A673 (cell line): ENCODE data around the gene SPACA7. TPM values are rescaled to one million over a fixed set of nuclear protein-coding genes. Genes with fewer than 3 reads are reported as not detected.
"Not testable (repeated sequence)": the region's sequence is repeated elsewhere in the genome, so short reads cannot be mapped to it uniquely, and the experiment has no call there.

Experiments
- BruUV-seq: library from RNA; stranded (reverse); fragments of 400-500 nt; replicated peaks from 2 replicates; lab custom pipeline; 2021; lab: Mats Ljungman, UMichigan
- CTCF ChIA-PET: fragments of 300-600 bp; sonication (Branson Sonifier 250); formaldehyde crosslinking; loops from one replicate; lab custom pipeline; 2022; ENCODE audit warnings: antibody characterized with exemption; lab: Charles Lee
- POLR2A ChIA-PET: fragments of 300-600 bp; sonication (Branson Sonifier 250); formaldehyde crosslinking; loops from one replicate; lab custom pipeline; 2022; ENCODE audit warnings: antibody characterized with exemption; ENCODE audit not compliant: low non-redundant PET; lab: Charles Lee
- DNase-seq: peaks from one replicate; pipeline ENCODE4 v3.0.0-alpha.2; 2015; ENCODE audit warnings: low spot score
- H3K27ac ChIP-seq: fragments of 200-600 bp; sonication (generic); 2 replicates; pipeline ENCODE4 v1.5.1; 2016; ENCODE audit warnings: mixed run types, low read depth, mild to moderate bottlenecking, mixed read lengths, antibody characterized with exemption, low read length; ENCODE audit not compliant: poor library complexity, severe bottlenecking
- H3K27me3 ChIP-seq: fragments of 200-600 bp; sonication (generic); replicated peaks from 2 replicates; pipeline ENCODE4 v1.6.1; 2017; ENCODE audit warnings: mixed run types, low read depth, mild to moderate bottlenecking, mixed read lengths, antibody characterized with exemption, low read length; ENCODE audit not compliant: insufficient read depth, poor library complexity
- H3K36me3 ChIP-seq: fragments of 200-600 bp; sonication (generic); 2 replicates; pipeline ENCODE4 v1.6.1; 2016; ENCODE audit warnings: mixed run types, mild to moderate bottlenecking, mixed read lengths, antibody characterized with exemption, low read length; ENCODE audit not compliant: insufficient read depth, poor library complexity, severe bottlenecking
- H3K4me1 ChIP-seq: fragments of 200-600 bp; sonication (generic); 2 replicates; pipeline ENCODE4 v1.6.1; 2017; ENCODE audit warnings: mixed run types, mild to moderate bottlenecking, mixed read lengths, antibody characterized with exemption, low read length; ENCODE audit not compliant: insufficient read depth, poor library complexity, severe bottlenecking
- H3K4me3 ChIP-seq: fragments of 200-600 bp; sonication (generic); 2 replicates; pipeline ENCODE4 v1.5.1; 2016; ENCODE audit warnings: low read depth, mixed run types, mild to moderate bottlenecking, mixed read lengths, low read length; ENCODE audit not compliant: poor library complexity, severe bottlenecking
- H3K9me3 ChIP-seq: fragments of 200-600 bp; sonication (generic); 2 replicates; pipeline ENCODE4 v1.6.1; 2016; ENCODE audit warnings: mixed run types, low read depth, mild to moderate bottlenecking, mixed read lengths, antibody characterized with exemption, low read length; ENCODE audit not compliant: poor library complexity, severe bottlenecking
- CTCF ChIP-seq: fragments of 300-800, 200-600 bp; sonication (generic); conservative IDR thresholded peaks from 2 replicates; pipeline ENCODE4 v1.5.1; 2017; ENCODE audit warnings: low read depth, mild to moderate bottlenecking, antibody characterized with exemption, low read length, moderate library complexity, mixed read lengths
- EZH2 ChIP-seq: fragments of 200-600 bp; sonication (generic); IDR thresholded peaks from 2 replicates; pipeline ENCODE4 v1.6.1; 2017; ENCODE audit warnings: borderline replicate concordance, low read depth, mild to moderate bottlenecking, mixed read lengths, antibody characterized with exemption, low read length; ENCODE audit not compliant: poor library complexity, severe bottlenecking
- intact Hi-C: fragments of 100-400 bp; cut with micrococcal nuclease; formaldehyde crosslinking; loops from one replicate; pipeline ENCODE4 v1.10.0; 2022; ENCODE audit not compliant: unreplicated experiment
- total RNA-seq: library from RNA; stranded (reverse); gene quantifications from 2 replicates; pipeline ENCODE4 v1.2.3, GENCODE V29; 2021

SPACA7 gene
- total RNA-seq, 1 experiment from 2014 or later = not detected

- Histone ChIP-seq H3K4me1 (no peaks in the 10 kb centered on the region), H3K27ac (no peak overlapping the region), H3K9me3 (peaks cover 15% of the 10 kb centered on the region), H3K27me3 (peaks cover 11% of the 10 kb centered on the region), H3K36me3 (no peaks in the 10 kb centered on the region), H3K4me3 (no peak overlapping the region)
- no peak for TF ChIP-seq CTCF
- no peak for TF ChIP-seq EZH2
- POLR2A ChIA-PET = no interaction called here
- CTCF ChIA-PET = no interaction called here
- intact Hi-C loops = no loop called here
- DNase-seq = no peak
- no TSS peak for BruUV-seq
Measured at GRCh38 chr13:112428704-112429103, 52.5 kb downstream of the SPACA7 start.

GRCh38 chr13:112431734-112432133, 55.6 kb downstream of the SPACA7 start:
- POLR2A ChIA-PET = no interaction called here
- Histone ChIP-seq H3K36me3 (no peaks in the 10 kb centered on the region), H3K4me1 (no peaks in the 10 kb centered on the region), H3K4me3 (no peak overlapping the region), H3K27me3 (peaks cover 11% of the 10 kb centered on the region), H3K27ac (no peak overlapping the region), H3K9me3 (peaks cover 10% of the 10 kb centered on the region)
- CTCF ChIA-PET = no interaction called here
- intact Hi-C loops = no loop called here
- BruUV-seq = no TSS peak
- DNase-seq = no peak
- TF ChIP-seq EZH2 = no peak
- no peak for TF ChIP-seq CTCF

DNA sequence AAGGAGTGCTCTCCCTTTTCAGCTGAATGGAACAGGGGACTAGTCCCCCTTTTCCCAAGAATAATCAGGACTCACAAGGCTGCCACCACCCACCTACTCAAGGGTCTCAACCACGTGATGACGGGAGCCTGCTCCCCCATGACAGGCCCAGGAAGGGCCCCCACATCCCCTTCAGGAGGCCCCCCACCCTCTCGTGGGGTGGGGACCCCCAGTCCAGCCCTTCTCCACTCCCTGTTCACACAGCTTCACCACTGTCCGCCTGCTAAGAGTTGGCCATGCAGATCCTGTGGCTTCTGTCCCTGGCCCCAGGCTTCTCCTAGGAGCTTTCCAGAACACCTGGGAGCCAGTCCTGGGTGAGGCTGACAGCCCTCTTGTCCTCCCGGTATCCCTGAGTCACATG, 56.6 kb downstream of the SPACA7 start:
- intact Hi-C loops = not testable (repeated sequence)

GRCh38 chr13:112433517-112433916, 57.4 kb downstream of the SPACA7 start:
- intact Hi-C loops, CTCF ChIA-PET, H3K36me3 ChIP-seq, H3K27ac ChIP-seq, DNase-seq, H3K4me3 ChIP-seq, POLR2A ChIA-PET, H3K4me1 ChIP-seq, BruUV-seq: not testable (repeated sequence)
- Histone ChIP-seq H3K9me3 (peaks cover 18% of the 10 kb centered on the region), H3K27me3 (peaks cover 11% of the 10 kb centered on the region)

More for the DNA sequence above, 56.6 kb downstream of the SPACA7 start:
- H3K4me3 ChIP-seq, CTCF ChIA-PET, H3K4me1 ChIP-seq, DNase-seq, BruUV-seq, H3K27ac ChIP-seq, POLR2A ChIA-PET, H3K36me3 ChIP-seq: not testable (repeated sequence)
- Histone ChIP-seq H3K9me3 (peaks cover 11% of the 10 kb centered on the region), H3K27me3 (peaks cover 11% of the 10 kb centered on the region)
